ENCODE results near the gene RIPPLY3. TPM values are rescaled to one million over a fixed set of nuclear protein-coding genes. Genes with fewer than 3 reads are reported as not detected.
A peak's percentile ranks its signal among the peaks of the same experiment; 100 is the strongest.

RIPPLY3 gene
- total RNA-seq, 3 donors from 2014 or later (not counting 1 experiment from before 2014, with no cell fraction given) = not detected

- H3K4me1 Mint-ChIP-seq = peaks cover under 1 to 3% of the 10 kb centered on the region in 2 donors
- peaks cover 0 to 7% of the 10 kb centered on the region in 2 donors for H3K27me3 Mint-ChIP-seq (ENCODE audit: low read depth in 2 of 2)
- no peak overlapping the region for H3K4me3 Mint-ChIP-seq
- Histone ChIP-seq H3K27ac (ENCODE audit: low read length) (no peak overlapping the region), H3K4me3 (ENCODE audit: low read length) (no peak overlapping the region), H3K36me3 (ENCODE audit: control insufficient read depth, insufficient read depth, low read length) (no peaks in the 10 kb centered on the region), H3K4me1 (ENCODE audit: control insufficient read depth, insufficient read depth, low read length) (peaks cover 1% of the 10 kb centered on the region), H3K9me3 (ENCODE audit: control insufficient read depth, insufficient read depth, low read length) (no peaks in the 10 kb centered on the region), H3K27me3 (ENCODE audit: control insufficient read depth, insufficient read depth, low read length) (no peaks in the 10 kb centered on the region)
- no peaks in the 10 kb centered on the region for H3K9me3 Mint-ChIP-seq
- intact Hi-C loops (cut with micrococcal nuclease) = no loop called here
- no peak for TF ChIP-seq CTCF (IDR thresholded peaks at IDR 0.05)
- ATAC-seq (no peak), DNase-seq (no peak)
- WGBS (ENCODE audit: insufficient coverage) = 93% methylated on average over 9 of the region's 9 CpGs
- no peaks in the 10 kb centered on the region for H3K36me3 Mint-ChIP-seq
- H3K27ac Mint-ChIP-seq = no peak overlapping the region
These were observed 33.0 kb downstream of the RIPPLY3 start for GRCh38 chr21:37039411-37040075.

- Mint-ChIP-seq H3K9me3 (no peaks in the 10 kb centered on the region), H3K27me3 (ENCODE audit: low read depth in 2 of 2) (peaks cover 0 to 7% of the 10 kb centered on the region in 2 donors), H3K4me1 (peaks cover 7 to 10% of the 10 kb centered on the region in 2 donors), H3K36me3 (no peaks in the 10 kb centered on the region), H3K4me3 (no peak overlapping the region), H3K27ac (no peak overlapping the region)
- TF ChIP-seq CTCF (IDR thresholded peaks at IDR 0.05) = no peak
- intact Hi-C loops (cut with micrococcal nuclease) = no loop called here
- H3K4me1 ChIP-seq (ENCODE audit: control insufficient read depth, insufficient read depth, low read length) = peaks cover 8% of the 10 kb centered on the region
- H3K27me3 ChIP-seq (ENCODE audit: control insufficient read depth, insufficient read depth, low read length) = no peaks in the 10 kb centered on the region
- no peak overlapping the region for H3K4me3 ChIP-seq (ENCODE audit: low read length)
- DNase-seq (no peak), ATAC-seq (no peak)
- H3K9me3 ChIP-seq (ENCODE audit: control insufficient read depth, insufficient read depth, low read length) = no peaks in the 10 kb centered on the region
- H3K27ac ChIP-seq (ENCODE audit: low read length) = no peak overlapping the region
- no peaks in the 10 kb centered on the region for H3K36me3 ChIP-seq (ENCODE audit: control insufficient read depth, insufficient read depth, low read length)
- 100% methylated on average over 1 of the region's 3 CpGs for WGBS (ENCODE audit: insufficient coverage)
These were observed 33.7 kb downstream of the RIPPLY3 start for GRCh38 chr21:37040212-37040611.

GRCh38 chr21:37041706-37042271 lies 35.3 kb downstream of the RIPPLY3 start:
- H3K27ac ChIP-seq (ENCODE audit: low read length) = no peak overlapping the region
- intact Hi-C loops (cut with micrococcal nuclease) = no loop called here
- no peak overlapping the region for H3K4me3 ChIP-seq (ENCODE audit: low read length)
- DNase-seq (no peak), ATAC-seq (peak in 1 of 3 donors; percentile 2)
- WGBS (ENCODE audit: insufficient coverage) = 85% methylated on average over 4 of the region's 4 CpGs
- Mint-ChIP-seq H3K4me1 (peaks cover 12 to 14% of the 10 kb centered on the region in 2 donors), H3K27me3 (ENCODE audit: low read depth in 2 of 2) (peaks cover 5 to 7% of the 10 kb centered on the region in 2 donors), H3K27ac (no peak overlapping the region), H3K4me3 (no peak overlapping the region), H3K9me3 (no peaks in the 10 kb centered on the region), H3K36me3 (no peaks in the 10 kb centered on the region)
- H3K27me3 ChIP-seq (ENCODE audit: control insufficient read depth, insufficient read depth, low read length) = no peaks in the 10 kb centered on the region
- TF ChIP-seq CTCF (IDR thresholded peaks at IDR 0.05) = no peak
- H3K36me3 ChIP-seq (ENCODE audit: control insufficient read depth, insufficient read depth, low read length) = no peaks in the 10 kb centered on the region
- H3K9me3 ChIP-seq (ENCODE audit: control insufficient read depth, insufficient read depth, low read length) = no peaks in the 10 kb centered on the region
- peaks cover 10% of the 10 kb centered on the region for H3K4me1 ChIP-seq (ENCODE audit: control insufficient read depth, insufficient read depth, low read length)

Measured in natural killer cell (primary cell).